ENCODE measurements around the gene MYPN. TPM values are rescaled to one million over a fixed set of nuclear protein-coding genes. Genes with fewer than 3 reads are reported as not detected.
"Not testable (repeated sequence)": the region's sequence is repeated elsewhere in the genome, so short reads cannot be mapped to it uniquely, and the experiment has no call there.

The MYPN gene, protein sequence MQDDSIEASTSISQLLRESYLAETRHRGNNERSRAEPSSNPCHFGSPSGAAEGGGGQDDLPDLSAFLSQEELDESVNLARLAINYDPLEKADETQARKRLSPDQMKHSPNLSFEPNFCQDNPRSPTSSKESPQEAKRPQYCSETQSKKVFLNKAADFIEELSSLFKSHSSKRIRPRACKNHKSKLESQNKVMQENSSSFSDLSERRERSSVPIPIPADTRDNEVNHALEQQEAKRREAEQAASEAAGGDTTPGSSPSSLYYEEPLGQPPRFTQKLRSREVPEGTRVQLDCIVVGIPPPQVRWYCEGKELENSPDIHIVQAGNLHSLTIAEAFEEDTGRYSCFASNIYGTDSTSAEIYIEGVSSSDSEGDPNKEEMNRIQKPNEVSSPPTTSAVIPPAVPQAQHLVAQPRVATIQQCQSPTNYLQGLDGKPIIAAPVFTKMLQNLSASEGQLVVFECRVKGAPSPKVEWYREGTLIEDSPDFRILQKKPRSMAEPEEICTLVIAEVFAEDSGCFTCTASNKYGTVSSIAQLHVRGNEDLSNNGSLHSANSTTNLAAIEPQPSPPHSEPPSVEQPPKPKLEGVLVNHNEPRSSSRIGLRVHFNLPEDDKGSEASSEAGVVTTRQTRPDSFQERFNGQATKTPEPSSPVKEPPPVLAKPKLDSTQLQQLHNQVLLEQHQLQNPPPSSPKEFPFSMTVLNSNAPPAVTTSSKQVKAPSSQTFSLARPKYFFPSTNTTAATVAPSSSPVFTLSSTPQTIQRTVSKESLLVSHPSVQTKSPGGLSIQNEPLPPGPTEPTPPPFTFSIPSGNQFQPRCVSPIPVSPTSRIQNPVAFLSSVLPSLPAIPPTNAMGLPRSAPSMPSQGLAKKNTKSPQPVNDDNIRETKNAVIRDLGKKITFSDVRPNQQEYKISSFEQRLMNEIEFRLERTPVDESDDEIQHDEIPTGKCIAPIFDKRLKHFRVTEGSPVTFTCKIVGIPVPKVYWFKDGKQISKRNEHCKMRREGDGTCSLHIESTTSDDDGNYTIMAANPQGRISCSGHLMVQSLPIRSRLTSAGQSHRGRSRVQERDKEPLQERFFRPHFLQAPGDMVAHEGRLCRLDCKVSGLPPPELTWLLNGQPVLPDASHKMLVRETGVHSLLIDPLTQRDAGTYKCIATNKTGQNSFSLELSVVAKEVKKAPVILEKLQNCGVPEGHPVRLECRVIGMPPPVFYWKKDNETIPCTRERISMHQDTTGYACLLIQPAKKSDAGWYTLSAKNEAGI (N-terminal part only)
- 112 TPM for total RNA-seq
- long read RNA-seq, partial matches to known transcripts: 48 of 55 reads
- long read RNA-seq, other reads (novel, unspliced or antisense): 7 of 55 reads

DNA sequence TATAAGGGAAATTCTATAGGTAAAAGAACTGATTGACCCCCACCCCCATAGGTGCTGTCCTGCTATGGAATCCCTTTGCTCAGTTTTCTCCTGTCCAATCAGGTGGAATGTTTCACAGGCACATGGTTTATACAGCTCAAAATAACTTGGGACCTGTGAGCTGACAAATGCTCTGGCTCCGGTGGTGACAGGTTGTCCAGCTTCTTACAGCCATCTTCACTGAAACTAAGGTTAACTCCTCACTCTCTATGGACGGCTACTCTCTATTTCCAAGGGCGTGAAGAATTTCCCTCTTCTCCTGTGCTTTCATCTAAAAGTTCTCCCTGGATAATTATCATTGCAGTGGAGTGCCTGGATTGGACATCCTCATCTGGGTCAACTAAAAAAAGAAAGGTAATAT lies at the start of gene MYPN:
MYPN (plus strand) TSS at position 158 of the 400 bp plus-strand sequence. CDS start 11,951 bp downstream, outside the sequence.
- ATAC-seq (peak; percentile 92), DNase-seq (ENCODE audit: missing footprints) (no peak)
- intact Hi-C loops (cut with DNase I): no loop called here

GRCh38 chr10:68067029-68067428 lies 42.3 kb upstream of the MYPN start:
- ATAC-seq: no peak
- no peak for DNase-seq (ENCODE audit: missing footprints)
- intact Hi-C loops (cut with DNase I): no loop called here

DNA sequence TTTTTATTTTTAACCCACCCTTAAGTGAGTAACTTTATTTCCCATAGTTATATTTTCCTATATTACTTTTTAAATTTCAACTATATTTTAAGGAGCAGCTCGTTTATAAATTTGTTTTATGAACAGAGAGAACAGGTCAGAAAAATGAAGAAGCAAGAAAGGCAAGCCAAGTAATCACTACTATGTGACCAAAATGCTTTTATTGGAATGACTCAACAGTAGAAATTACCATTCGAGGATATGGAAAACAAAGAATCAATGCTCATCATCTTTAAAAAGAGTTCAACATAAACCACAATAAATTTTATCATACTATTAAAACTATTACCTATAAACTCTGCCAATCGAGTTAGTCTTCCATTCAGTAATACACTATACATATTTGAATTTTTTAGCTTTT lies 41.8 kb upstream of the MYPN start:
- intact Hi-C loops (cut with DNase I): no loop called here
- DNase-seq (ENCODE audit: missing footprints) (no peak), ATAC-seq (no peak)

DNA sequence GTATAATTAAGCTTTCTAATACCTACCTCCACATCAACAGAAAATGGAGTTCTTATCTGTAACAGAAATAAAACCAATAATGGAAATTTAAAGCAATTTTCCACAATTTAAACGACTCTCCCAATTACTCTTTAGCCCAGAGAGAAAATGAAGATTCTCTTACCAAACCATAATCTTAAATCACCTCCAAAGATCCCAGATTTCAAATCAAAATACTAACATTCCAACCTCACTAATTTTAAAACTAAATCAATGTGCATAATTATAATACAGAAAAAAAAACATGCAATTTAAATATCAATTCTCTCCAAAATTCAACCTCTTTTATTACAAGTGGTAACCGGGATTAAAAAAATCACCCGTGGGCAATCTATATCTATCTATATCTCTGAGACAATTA lies 35.7 kb upstream of the MYPN start:
- intact Hi-C loops (cut with DNase I): loop anchor here (5.0 to 10.0 kb wide), 2 partner anchors 189 to 259 kb away; partner anchors contain the start of genes HNRNPH3, PBLD and SIRT1
- ATAC-seq (no peak), DNase-seq (ENCODE audit: missing footprints) (no peak)

- intact Hi-C loops (cut with DNase I): loop anchor here (5.0 to 10.0 kb wide), 2 partner anchors 189 to 258 kb away; partner anchors contain the start of genes HNRNPH3, PBLD and SIRT1
- ATAC-seq (no peak), DNase-seq (ENCODE audit: missing footprints) (no peak)
Observed at GRCh38 chr10:68074031-68074774, 35.1 kb upstream of the MYPN start.

DNA sequence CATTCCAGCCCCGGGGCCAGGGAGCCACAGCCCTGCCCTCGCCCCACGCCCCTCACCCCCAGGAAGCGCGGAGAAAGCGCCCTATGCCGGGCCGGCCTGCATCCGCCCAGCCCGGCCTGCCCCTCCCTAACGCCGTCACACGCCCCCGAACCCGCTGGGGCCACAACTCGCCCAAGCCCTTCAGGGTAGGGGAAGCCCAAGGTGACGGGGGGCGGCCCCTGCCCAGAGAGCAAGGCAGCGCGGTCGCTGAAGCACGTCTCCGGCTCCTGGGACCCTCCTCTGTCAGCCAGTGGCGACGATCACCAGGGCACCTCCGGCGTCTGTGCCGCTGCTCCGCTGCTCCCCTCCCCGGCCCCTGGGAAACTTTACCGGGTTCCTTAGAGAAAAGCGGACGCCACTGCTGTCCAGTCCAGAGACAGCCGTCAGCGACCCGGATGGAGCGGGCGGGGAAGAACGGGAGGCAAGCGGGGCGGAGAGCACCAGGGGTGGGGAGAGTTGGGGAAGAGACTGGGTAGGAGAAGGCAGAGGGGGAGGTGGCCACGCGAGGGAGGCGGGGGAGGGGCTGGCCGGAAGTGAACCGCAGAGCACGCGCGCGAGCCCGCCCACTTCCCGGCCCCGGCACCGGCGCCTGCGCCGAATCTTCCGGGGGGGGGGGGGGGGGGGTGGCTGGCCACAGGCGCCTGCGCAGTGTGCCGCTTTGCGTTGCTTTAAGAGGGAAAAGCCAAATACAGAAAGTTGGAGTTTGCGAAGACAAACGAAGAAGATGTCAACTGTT lies 34.3 kb upstream of the MYPN start, which contains the start of gene HERC4:
HERC4 (minus strand) TSS at position 509 of the 775 bp plus-strand sequence. CDS start 2,175 bp downstream, outside the sequence.
- ATAC-seq: peak; percentile 100
- peak; percentile 96 for DNase-seq (ENCODE audit: missing footprints)
- intact Hi-C loops (cut with DNase I): loop anchor here (5.0 to 10.0 kb wide), 2 partner anchors 190 to 257 kb away; partner anchors contain the start of genes HNRNPH3, PBLD and SIRT1

DNA sequence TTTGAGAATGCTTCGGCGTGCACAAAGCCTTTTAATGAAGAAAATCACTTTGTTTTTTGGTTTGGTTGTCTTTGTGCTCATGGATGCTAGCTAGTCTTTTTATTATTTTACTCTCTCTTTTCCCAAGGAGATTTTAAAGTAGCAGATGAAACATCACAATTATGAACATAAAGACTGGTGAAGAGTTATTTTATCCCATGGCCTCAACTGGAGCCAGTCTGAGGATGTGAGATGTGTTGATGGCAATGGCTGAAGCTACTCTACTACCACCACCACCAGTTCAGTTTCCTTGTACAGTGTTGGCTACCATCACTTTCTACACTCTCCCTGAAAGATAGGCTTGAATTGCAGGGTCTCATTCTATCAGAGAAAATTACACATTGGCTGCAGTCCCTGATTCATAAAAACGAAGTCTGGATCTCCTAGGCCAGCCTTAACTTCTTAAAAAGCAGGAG lies 33.7 kb upstream of the MYPN start:
- no peak for DNase-seq (ENCODE audit: missing footprints)
- ATAC-seq: no peak
- intact Hi-C loops (cut with DNase I): loop anchor here (10.0 kb wide), 1 partner anchor 191 kb away; the partner anchor contains the start of gene SIRT1

DNA sequence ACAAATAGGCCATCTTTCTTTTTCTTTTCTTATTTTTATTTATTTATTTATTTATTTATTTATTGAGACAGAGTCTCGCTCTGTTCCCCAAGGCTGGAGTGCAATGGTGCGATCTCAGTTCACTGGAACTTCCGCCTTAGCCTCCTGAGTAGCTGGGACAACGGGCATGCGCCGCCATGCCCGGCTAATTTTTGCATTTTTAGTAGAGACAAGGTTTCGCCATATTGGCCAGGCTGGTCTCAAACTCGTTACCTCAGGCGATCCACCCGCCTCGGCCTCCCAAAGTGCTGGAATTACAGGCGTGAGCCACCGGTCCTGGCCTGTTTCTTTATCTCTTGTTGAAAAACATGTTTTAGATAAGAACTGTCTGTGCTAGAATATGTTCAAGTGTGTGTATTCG lies 33.2 kb upstream of the MYPN start:
- not testable (repeated sequence) for ATAC-seq; DNase-seq (ENCODE audit: missing footprints)
- intact Hi-C loops (cut with DNase I): loop anchor here (10.0 kb wide), 1 partner anchor 191 kb away; the partner anchor contains the start of gene SIRT1

- intact Hi-C loops (cut with DNase I): loop anchor here (10.0 kb wide), 1 partner anchor 192 kb away; the partner anchor contains the start of gene SIRT1
- ATAC-seq (no peak), DNase-seq (ENCODE audit: missing footprints) (no peak)
Observed at GRCh38 chr10:68077026-68077425, 32.3 kb upstream of the MYPN start.

- intact Hi-C loops (cut with DNase I): loop anchor here (10.0 kb wide), 1 partner anchor 195 kb away; the partner anchor contains the start of gene SIRT1
- ATAC-seq (no peak), DNase-seq (ENCODE audit: missing footprints) (no peak)
Observed at GRCh38 chr10:68079434-68079833, 29.9 kb upstream of the MYPN start.

- intact Hi-C loops (cut with DNase I): no loop called here
- DNase-seq (ENCODE audit: missing footprints) (no peak), ATAC-seq (no peak)
Observed at GRCh38 chr10:68080853-68081431, 28.3 kb upstream of the MYPN start.

- ATAC-seq: no peak
- DNase-seq (ENCODE audit: missing footprints): no peak
- intact Hi-C loops (cut with DNase I): loop anchor here (2.0 kb wide), 1 partner anchor 221 kb away; no protein-coding TSS in a partner anchor
Observed at GRCh38 chr10:68081916-68082315, 27.4 kb upstream of the MYPN start.

GRCh38 chr10:68082872-68083271 lies 26.4 kb upstream of the MYPN start:
- ATAC-seq (no peak), DNase-seq (ENCODE audit: missing footprints) (no peak)
- intact Hi-C loops (cut with DNase I): loop anchor here (1.0 to 2.0 kb wide), 2 partner anchors 73 to 220 kb away; no protein-coding TSS in a partner anchor

GRCh38 chr10:68083953-68084352 lies 25.3 kb upstream of the MYPN start:
- intact Hi-C loops (cut with DNase I): loop anchor here (1.0 to 2.0 kb wide), 2 partner anchors 72 to 219 kb away; no protein-coding TSS in a partner anchor
- ATAC-seq: no peak

DNA sequence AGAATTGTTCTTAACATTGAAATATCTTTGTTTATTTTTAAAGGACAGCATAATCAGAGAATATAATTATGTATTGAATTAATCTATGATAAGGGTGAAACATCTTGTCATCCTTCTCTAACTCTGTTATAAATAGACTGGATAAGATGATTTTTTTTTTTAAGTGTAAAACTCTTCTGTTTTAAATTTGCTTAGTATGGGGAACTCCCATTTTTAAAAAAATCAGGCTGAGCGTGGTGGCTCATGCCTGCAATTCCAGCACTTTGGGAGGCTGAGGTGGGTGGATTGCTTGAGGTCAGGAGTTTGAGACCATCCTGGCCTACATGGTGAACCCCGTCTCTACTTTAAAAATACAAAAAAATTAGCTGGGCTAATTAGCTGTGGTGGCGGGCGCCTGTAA lies 24.8 kb upstream of the MYPN start:
- ATAC-seq (no peak), DNase-seq (ENCODE audit: missing footprints) (no peak)
- intact Hi-C loops (cut with DNase I): no loop called here

More at GRCh38 chr10:68083953-68084352, 25.3 kb upstream of the MYPN start:
- DNase-seq (ENCODE audit: missing footprints): no peak

GRCh38 chr10:68086011-68086410 lies 23.3 kb upstream of the MYPN start:
- intact Hi-C loops (cut with DNase I): no loop called here
- no peak for DNase-seq (ENCODE audit: missing footprints)
- no peak for ATAC-seq
